KOPT-K1 (cell line): Measurements from ENCODE around the gene ADAMTSL2.

Source experiments
- H3K27ac ChIP-seq: fragments of 200-600 bp; sonication (generic); 2 replicates; pipeline ENCODE4 v1.5.1; 2016; ENCODE audit warnings: antibody characterized with exemption, mild to moderate bottlenecking, low read depth, low read length; ENCODE audit not compliant: poor library complexity, severe bottlenecking
- H3K36me3 ChIP-seq: fragments of 200-600 bp; sonication (generic); 2 replicates; pipeline ENCODE4 v1.5.1; 2017; ENCODE audit warnings: antibody characterized with exemption, mild to moderate bottlenecking, low read length, moderate library complexity; ENCODE audit not compliant: insufficient read depth
- H3K9me3 ChIP-seq: fragments of 200-600 bp; sonication (generic); 2 replicates; pipeline ENCODE4 v1.5.1; 2017; ENCODE audit warnings: antibody characterized with exemption, low read length, mild to moderate bottlenecking; ENCODE audit not compliant: insufficient read depth, poor library complexity, severe bottlenecking

The ADAMTSL2 gene

DNA sequence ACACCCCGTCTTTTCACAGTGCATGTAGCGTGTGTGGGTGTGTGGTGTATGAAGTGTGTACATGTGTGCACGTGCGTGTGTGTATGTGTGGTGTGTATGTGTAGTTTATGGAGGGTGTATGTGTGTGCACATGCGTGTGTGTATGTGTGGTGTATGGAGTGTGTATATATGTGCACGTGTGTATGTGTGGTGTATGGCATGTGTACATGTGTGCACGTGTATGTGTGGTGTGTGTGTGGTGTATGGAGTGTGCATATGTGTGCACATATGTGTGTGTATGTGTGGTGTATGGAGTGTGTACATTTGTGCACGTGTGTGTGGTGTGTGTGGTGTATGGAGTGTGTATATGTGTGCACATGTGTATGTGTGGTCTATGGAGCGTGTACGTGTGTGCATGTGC, 22.9 kb upstream of the ADAMTSL2 start:
- no peak overlapping the region for H3K27ac ChIP-seq
- no peaks in the 10 kb centered on the region for H3K36me3 ChIP-seq
- no peaks in the 10 kb centered on the region for H3K9me3 ChIP-seq

DNA sequence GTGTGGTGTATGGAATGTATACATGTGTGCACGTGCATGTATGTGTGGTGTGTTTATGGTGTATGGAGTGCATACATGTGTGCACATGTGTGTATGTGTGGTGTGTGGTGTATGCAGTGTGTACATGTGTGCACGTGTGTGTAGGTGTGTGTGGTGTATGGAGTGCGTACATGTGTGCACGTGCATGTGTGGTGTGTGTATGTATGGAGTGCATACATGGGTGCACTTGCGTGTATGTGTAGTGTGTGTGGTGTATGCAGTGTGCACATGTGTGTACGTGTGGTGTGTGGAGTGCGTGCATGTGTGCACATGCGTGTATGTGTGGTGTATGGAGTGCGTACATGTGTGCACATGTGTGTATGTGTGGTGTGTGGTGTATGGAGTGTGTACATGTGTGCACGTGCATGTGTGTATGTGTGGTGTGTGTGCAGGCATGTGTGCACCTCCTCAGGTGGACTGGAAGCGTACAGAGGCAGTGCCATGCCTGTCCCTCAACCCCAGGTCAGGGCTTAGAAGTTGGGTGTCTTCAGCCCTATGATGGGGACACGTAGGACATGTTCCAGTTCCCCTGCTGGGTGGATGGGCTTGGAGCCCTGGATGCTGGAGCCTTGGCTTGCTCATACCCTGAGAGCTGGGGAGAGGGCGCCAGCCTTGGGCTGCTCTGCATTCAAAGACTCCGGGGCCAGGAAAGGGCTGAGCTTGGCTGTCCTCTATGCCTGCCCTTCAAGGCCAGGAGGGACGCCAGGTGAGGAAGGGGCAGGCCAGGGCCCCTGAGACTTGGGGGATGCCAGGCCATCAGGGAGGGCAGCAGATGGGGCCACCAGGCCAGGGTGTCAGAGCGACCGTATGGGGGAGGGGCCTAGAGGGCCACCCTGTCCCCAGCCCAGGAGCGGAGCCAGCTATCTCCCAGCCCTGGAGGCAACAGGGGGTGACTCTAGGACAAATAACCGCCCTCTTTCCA, 22.0 kb upstream of the ADAMTSL2 start:
- H3K27ac ChIP-seq, result no peak overlapping the region
- no peaks in the 10 kb centered on the region for H3K9me3 ChIP-seq
- H3K36me3 ChIP-seq, result no peaks in the 10 kb centered on the region

GRCh38 chr9:133513214-133514100, 21.0 kb upstream of the ADAMTSL2 start:
- no peaks in the 10 kb centered on the region for H3K9me3 ChIP-seq
- no peaks in the 10 kb centered on the region for H3K36me3 ChIP-seq
- H3K27ac ChIP-seq, result no peak overlapping the region

GRCh38 chr9:133514460-133515239, 19.9 kb upstream of the ADAMTSL2 start:
- Histone ChIP-seq H3K27ac (no peak overlapping the region), H3K36me3 (no peaks in the 10 kb centered on the region), H3K9me3 (no peaks in the 10 kb centered on the region)

DNA sequence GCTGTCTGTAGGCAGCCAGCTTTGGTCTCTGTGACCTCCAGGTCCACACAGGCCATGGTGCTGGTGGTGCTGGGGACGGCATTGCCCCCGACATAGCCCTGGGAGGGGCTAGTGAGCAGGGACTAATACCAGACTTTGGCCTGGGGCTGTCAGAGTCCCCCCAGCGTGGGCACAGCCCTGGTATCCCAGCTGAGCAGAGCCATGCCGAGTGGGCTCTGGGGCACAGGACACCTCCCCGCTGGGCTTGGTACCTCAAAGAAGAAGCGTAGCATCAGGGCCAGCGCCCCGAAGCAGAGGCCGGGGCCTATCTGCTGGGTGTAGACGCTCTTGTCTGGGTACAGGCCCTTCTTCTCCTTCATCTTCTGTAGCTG, 19.3 kb upstream of the ADAMTSL2 start:
- no peaks in the 10 kb centered on the region for H3K36me3 ChIP-seq
- H3K9me3 ChIP-seq, result no peaks in the 10 kb centered on the region
- H3K27ac ChIP-seq, result no peak overlapping the region

DNA sequence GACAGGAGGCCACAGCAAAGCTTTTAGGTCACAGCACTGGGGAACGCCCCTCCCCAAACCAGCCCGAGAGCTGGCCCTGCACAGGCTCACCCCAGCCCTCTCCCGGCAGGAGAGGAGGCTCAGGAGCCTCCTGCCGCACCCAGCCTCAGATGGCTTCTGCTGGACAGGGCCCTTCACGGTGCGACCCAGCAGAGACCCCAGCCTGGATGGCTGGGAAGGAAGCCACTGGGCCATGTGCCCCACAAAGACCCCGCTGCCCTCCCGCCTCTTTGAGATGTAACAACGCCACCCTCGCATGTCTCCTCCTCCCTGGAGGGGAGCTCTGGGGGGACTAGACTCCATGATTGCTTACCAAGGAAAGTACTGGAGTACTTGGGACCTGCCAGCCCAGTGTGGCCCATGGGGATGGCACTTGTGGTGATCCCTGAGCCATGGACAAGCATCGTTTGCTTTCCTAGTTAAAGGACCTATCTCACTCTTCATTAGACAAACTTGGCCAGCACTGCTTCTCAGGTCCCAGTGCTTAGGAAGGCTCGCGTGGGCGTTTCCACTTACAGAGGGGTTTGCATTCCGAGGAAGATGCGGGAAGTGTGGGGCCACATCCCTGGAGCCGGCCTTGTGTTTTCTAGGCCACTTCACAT, 18.8 kb upstream of the ADAMTSL2 start:
- H3K27ac ChIP-seq, result no peak overlapping the region
- H3K9me3 ChIP-seq, result no peaks in the 10 kb centered on the region
- H3K36me3 ChIP-seq, result no peaks in the 10 kb centered on the region

DNA sequence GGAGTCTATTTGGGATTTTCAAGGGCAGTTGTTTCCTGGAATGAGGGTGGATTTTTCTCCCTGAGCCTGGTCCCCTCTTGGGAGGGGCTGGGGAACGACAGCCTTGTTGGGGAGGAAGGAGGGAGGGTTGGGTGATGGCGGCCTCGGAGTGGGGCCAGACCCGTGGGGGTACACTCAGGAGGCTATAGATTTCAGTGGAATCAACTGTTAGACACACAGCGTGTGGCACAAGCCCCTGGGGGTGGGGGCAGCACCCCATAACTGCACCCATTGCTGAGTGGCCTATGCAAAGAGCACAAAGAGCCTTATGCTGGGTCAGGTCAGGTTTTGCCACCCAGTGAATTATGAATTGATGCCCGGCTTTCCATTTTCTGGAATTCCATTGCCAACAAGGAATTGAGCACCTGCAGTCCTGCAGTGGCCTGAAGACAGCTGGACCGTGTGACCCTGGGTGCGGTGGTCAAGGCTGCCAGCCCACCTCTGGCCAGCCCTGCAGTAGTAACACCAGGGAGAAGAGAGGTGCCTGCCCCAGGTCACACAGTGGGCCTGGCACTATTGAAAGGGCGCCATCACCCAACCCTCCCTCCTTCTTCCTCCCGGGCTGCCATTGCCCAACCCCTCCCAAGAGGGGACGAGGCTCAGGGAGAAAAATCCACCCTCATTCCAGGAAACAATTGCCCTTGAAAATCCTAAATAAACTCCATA, 18.1 kb upstream of the ADAMTSL2 start:
- Histone ChIP-seq H3K27ac (no peak overlapping the region), H3K36me3 (no peaks in the 10 kb centered on the region), H3K9me3 (no peaks in the 10 kb centered on the region)

DNA sequence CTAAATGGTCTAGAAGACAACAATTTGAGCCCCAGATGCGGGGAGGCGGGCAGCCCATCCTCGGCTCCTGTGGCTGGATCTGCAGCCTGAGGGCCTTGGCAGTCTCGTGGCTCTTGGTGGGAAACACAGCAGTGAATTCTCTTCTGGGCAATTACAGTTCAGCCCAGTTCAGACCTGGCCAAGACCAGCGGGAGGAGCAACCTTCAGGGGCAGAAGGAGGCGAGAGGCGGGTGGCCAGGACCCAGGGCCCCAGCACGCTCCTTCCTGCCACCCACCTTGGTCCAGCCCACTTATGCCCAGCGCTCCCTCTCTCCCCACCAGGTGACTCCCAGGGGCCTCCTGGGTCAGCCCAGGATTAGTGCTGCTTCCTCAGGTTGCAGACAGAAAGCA, 17.5 kb upstream of the ADAMTSL2 start:
- no peaks in the 10 kb centered on the region for H3K9me3 ChIP-seq
- no peaks in the 10 kb centered on the region for H3K36me3 ChIP-seq
- H3K27ac ChIP-seq, result no peak overlapping the region

GRCh38 chr9:133517711-133518110, 16.8 kb upstream of the ADAMTSL2 start:
- Histone ChIP-seq H3K27ac (no peak overlapping the region), H3K9me3 (no peaks in the 10 kb centered on the region), H3K36me3 (no peaks in the 10 kb centered on the region)

DNA sequence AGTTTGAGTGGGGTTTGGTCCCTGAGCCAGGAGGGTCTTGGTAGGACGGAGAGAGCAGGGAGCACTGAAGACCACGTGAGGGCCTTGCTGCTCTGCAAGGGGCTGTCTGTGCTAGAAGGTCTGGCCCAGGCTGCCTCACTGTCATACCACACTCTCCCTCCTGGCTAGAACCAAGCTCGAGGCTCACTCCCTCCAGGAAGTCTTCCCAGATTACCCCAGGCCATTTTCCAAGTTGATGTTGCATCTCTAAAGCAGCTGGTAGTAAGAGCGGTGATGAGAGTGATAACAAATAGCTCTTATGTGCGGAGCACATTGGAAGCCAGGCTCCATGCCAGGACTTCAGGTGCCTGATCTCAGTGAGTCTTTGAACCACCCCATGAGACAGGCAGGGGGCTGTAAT, 16.3 kb upstream of the ADAMTSL2 start:
- Histone ChIP-seq H3K36me3 (no peaks in the 10 kb centered on the region), H3K9me3 (no peaks in the 10 kb centered on the region), H3K27ac (no peak overlapping the region)

DNA sequence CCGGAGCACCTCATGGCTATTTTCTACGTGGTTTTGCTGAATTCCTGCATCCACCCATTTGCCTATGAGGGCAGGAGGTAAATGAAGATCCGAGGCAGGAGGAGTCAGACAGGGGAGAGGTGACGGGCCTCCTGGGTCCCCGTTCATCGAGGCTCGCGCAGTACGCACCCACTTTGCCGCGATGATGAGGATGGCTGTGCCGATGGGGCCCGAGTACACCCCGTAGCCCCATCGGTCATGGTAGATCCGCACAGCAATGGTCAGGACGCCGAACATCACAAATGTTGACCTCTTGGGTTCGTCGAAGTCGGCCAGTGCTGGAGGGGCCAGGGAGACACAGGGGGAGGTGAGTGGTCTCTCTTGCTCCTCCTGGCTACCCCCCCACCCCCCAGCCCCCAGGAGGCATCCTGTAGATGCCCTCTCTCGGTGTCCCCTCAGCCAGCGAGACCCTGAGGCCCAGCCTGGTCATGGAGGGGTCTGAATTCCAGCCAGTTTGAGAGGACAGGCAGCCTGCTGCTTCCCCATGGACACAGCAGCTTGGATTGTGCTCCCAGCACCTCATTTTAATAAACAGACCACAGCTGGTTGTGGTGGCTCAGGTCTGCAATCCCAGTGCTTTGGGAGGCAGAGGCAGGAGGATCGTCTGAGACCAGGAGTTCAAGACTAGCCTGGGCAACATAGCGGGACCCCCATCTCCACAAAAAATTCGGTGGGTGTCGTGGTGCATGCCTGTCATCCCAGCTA, 15.6 kb upstream of the ADAMTSL2 start:
- Histone ChIP-seq H3K36me3 (no peaks in the 10 kb centered on the region), H3K27ac (no peak overlapping the region), H3K9me3 (no peaks in the 10 kb centered on the region)

DNA sequence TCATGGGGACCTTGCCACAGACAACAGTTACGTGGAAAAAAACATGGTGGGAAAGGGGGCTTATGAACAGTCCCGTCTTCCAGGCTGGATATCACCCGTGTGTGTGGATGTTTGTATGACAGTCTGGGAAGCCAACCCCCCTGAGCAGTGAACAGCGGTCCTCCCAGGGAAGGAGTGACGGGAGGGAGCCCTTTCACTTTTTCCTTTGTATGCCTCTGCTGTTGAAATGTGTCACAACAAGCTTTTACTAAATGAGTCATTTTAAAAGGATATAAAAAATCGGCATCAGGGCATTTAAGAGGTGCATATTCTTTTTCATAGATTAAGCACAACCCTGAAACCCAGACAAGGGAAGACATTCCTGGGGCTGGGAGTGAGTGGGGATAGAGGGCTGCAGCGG, 14.8 kb upstream of the ADAMTSL2 start:
- Histone ChIP-seq H3K27ac (no peak overlapping the region), H3K36me3 (no peaks in the 10 kb centered on the region), H3K9me3 (no peaks in the 10 kb centered on the region)

DNA sequence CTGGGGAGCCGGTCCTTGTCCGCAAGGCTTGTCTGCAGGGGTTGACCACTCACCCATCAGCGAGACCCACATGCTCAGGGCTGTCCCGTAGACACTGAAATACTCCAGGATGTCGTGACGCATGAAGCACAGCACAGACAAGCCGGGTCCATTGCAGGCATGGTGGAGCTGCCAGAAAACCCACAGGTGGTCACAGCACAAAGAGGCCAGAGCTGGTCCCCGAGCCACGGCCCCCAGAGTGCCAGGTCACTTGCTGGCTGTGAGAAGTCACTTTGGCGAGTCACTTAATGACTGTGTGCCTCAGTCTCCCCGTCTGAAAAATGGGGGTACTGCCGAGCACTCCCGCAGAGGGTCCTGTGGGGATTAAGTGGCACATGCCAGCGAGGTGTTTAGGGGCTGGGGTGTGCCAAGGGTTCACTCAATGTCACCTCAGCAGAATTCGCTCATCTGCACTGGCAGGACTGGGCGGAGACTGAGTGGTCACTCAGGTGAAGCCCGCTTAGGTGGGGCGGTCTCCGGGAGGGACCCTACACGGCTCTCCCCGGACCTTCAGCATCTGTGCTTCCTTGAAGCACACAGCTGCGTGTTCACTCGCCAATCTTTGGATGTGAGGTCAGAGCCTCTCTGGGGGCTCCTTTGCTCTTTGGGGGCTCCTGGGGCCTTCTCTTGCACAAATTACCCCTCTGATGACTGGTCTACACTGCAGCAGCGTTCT, 14.2 kb upstream of the ADAMTSL2 start:
- Histone ChIP-seq H3K9me3 (no peaks in the 10 kb centered on the region), H3K36me3 (no peaks in the 10 kb centered on the region), H3K27ac (no peak overlapping the region)
